Activated T-cell treated with anti-CD3 and anti-CD28 coated beads, Interleukin-2, amount 50 U/mL, for 48 hours (primary cell): Measurements from ENCODE around the gene XPNPEP1.

Experiments used
- DNase-seq, 2 experiments: peaks; one replicate each; pipeline ENCODE4 v3.0.0-alpha.2; 2020

The XPNPEP1 gene

GRCh38 chr10:109947111-109947920 is 24.0 kb upstream of the XPNPEP1 start:
- DNase-seq, result no peak

DNA sequence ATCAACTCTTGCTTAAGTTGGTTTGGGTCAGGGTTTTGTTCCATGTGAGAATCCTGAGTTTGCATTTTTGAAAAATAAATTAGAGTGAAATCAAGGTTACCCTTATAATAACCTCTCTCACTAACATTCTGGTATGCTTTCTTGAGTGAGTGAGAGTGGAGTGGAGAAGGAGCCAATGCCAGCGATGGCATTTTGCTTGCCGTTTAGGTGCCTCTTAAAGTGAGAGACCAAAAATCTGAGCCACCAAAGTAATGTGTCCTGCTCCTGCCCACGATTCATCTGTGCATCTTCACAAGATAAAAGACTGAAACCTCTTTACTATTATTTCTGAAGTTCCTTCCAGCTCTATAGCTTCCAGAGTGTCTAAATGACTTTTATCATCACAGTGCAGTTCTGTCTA is 23.4 kb upstream of the XPNPEP1 start:
- no peak for DNase-seq

- DNase-seq, result no peak
These were observed 22.3 kb upstream of the XPNPEP1 start for GRCh38 chr10:109945473-109946177.

- no peak for DNase-seq
These were observed 21.3 kb upstream of the XPNPEP1 start for GRCh38 chr10:109944613-109945012.

- no peak for DNase-seq
These were observed 18.0 kb upstream of the XPNPEP1 start for GRCh38 chr10:109941236-109941862.

GRCh38 chr10:109940553-109940952 is 17.2 kb upstream of the XPNPEP1 start:
- no peak for DNase-seq

GRCh38 chr10:109940117-109940516 is 16.8 kb upstream of the XPNPEP1 start:
- no peak for DNase-seq

DNA sequence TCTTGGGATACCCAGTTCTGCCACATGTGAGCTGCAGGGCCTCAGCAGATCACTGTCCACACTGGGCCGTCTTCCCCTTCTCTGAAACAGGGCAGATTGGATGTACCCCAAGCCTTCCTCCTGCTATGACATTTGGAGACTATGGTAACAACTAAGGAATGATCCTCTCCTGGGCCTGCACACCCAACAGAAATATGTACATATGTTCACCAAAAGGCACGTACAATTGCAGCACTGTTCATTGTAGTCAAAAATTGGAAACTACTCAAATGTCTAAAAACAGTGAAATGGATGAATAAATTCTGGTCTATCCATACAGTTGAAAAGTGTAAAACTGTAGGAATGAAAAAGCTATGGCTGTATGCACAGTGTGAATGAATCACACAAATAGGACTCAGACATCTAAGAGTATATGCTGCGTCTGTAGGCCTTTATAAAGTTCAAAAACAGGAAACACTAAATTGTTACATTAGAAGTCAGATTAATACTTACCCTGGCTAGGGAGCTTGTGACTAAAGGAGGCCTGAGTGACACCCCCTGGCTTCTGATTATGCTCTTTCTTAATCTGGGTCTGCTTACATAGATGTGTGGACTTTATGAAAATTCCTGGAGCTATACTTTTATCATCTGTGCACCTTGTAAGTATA is 16.1 kb upstream of the XPNPEP1 start:
- no peak for DNase-seq

DNA sequence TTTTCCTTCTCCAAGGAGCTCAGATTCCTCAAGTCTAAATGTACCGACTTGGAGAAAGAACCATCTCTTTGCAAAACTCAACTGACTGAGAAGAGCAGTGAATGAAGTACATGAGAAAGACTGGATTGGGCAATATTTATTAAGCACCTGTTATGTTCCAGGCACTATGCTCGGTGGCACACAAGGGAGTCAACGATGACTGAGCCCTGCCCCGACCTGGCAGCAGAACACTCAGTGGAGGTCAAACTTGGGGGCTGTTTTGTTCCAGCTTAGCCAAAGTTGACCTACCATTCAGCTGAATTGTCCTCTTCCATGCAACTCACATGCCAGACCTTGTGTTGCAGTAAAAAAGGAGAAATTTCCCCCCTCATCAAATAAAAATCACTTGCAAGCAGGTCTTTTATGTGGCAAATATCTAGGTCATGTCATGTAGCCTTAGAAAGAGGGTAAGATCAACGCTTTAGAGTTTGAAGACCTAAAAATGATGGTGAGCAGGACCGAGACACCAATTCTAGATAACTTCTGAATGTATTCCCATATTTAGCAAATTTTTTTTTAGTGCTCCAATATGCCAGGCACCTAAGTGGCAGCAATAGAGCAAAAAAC is 14.3 kb upstream of the XPNPEP1 start:
- DNase-seq, result no peak

GRCh38 chr10:109934958-109935793 is 11.9 kb upstream of the XPNPEP1 start:
- peak; percentile 62 for DNase-seq

- DNase-seq, result peak; percentile 33 to 35
These were observed 10.8 kb upstream of the XPNPEP1 start for GRCh38 chr10:109933984-109934565.

GRCh38 chr10:109932968-109933367 is 9.7 kb upstream of the XPNPEP1 start:
- no peak for DNase-seq

DNA sequence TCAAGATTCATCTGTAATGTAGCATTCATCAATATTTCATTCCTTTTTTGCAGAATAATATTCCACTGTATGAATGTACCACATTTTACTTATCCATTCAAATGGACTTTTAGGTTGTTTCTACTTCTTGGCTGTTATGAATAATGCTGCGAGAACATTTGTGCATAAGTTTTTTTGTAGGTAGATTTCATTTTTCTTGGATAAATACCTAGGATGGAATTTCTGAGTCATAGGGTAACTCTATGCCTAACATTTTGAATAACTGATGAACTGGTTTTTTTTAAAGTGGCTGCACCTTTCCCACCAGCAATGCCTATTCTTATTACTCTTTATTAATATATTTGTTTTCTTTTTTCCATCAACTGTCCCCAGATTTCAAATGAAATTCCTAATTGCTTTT is 9.1 kb upstream of the XPNPEP1 start:
- no peak for DNase-seq

DNA sequence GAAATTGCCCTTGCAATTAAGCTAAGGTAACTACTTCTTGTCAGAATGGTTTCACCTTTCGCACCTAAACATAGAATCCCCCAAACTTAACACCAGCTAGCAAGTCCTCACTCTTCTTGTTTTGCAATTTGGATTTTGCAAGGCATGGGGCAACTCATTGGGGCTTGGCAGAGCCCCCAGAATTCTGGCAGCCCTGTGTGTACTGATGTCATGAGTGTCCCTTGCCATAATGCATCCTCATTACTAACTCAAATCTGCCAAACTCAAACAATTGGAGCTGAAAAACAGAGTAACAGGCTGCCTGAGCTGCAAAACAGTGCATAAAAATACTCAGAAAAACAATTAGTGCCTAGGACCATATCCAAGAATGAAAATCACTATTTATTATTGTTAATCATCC is 7.9 kb upstream of the XPNPEP1 start:
- no peak for DNase-seq

DNA sequence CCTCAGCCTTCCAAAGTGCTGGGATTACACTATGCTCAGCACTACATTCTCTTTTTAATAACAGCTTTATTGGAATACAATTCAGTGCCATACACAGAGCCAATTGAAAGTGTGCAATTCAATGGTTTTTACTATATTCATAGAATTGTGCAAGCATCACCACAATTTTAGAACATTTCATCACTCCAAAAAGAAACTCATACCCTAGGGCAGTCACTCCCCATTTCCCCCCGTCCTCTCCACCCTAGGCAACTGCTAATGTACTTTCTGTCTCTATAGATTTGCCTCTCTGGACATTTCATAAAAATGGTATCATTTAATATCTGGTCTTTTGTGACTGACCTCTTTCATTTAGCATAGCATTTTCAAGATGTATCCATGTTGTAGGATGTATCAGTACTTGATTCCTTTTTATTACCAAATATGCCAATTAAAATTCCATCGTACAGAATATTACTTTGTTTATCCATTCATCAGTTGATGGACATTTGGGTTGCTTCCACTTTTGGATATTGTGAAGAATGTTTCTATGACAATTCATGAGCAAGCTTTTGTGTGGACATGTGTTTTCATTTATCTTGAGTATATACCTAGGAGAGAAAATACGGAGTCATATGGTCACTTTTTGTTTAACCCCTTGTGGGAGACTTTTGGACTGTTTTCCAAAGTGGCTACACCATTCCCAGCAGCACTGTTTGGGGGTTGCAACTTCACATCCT is 6.3 kb upstream of the XPNPEP1 start:
- DNase-seq, result no peak

DNA sequence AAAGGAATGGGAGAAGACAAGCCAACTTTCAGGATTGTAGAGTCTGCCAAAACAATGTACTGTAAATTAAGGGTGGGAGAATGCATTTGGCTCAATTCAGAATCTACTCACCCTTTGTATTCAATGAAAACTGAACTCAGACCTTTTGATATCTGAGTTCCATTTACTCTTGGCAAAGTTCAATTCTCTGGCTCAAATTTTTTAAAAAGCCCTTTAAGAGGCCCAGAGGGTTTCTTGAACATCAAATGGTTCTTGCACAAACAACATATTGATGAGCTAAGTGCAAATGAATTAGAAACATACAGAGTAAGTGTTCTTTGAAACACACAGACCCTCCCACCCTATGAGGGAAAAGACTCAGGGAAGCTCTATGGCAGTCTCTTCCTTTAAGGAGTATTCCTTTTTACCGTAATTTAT is 5.2 kb upstream of the XPNPEP1 start:
- no peak for DNase-seq

DNA sequence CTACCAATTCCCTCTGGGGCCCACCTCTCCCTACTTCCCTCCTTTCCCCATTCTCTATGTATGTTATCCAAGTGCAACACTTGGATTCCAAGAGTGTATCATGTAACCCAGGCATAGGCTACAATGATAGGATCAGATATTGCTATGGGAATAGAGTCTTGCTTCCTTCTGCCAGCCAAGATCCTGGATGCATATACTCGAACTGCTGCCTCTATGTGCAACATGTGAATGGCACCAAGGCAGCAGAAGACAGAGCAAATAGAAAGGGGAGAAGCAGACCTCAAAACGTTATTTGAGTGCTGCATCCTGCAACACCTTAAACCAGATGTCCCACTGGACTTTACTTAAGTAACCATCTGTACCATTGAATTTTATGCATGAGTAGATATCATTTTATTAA is 3.5 kb upstream of the XPNPEP1 start:
- DNase-seq, result no peak

DNA sequence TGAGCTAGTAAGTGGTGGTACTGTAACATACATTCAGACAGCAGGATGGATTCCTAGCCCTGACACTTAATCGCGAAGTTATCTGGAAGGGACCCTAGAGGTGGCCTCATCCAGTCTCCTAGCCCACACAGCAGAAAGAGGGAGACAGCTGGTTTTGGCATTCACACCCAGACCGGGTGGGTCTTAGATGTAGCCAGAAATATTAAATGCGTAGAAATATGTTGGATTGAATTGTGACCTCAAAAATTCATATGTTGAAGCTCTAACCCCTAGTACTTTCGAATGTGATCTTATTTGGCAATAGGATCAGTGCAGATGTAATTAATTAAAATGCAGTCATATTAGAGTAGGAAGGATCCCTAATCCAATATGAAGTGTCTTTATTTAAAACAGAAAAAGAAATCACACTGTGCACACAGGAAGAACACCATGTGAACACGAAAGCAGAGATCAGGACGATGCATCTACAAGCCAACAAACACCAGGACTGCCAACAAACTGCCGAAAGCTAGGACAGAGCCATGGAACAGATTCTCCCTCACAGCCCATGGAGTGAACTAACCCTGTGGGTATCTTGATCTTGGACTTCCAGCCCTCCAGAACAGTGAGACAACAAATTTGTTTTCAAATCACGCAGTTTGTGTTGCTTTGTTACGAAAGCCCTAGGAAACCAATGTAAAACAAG is 2.9 kb upstream of the XPNPEP1 start:
- DNase-seq, result no peak

GRCh38 chr10:109924967-109925620 is 1.8 kb upstream of the XPNPEP1 start:
- no peak for DNase-seq

GRCh38 chr10:109924087-109924486 is 776 bp upstream of the XPNPEP1 start:
- DNase-seq, result no peak
